T-cell (primary cell): ENCODE data around the gene AJM1. TPM values are rescaled to one million over a fixed set of nuclear protein-coding genes. Genes with fewer than 3 reads are reported as not detected.
"Not testable (repeated sequence)": the region's sequence is repeated elsewhere in the genome, so short reads cannot be mapped to it uniquely, and the experiment has no call there.

Experiments
- ATAC-seq, 4 experiments: fragments of 200-7000 bp in 3 of 4; fragments of 150-1000 bp in 1 of 4; cut with Tn5 transposase; replicated peaks in 1 of 4; 1 replicate in 3 of 4; 2 replicates in 1 of 4; pipeline ENCODE4 v1.10.0; 2021; ENCODE audit warnings: moderate library complexity in 3 of 4, mild to moderate bottlenecking in 2 of 4, moderate number of reproducible peaks in 1 of 4
- CTCF ChIA-PET, 2 donors: fragments of 300-600 bp; sonication (Branson Sonifier 250); formaldehyde crosslinking; loops; one replicate each; lab custom pipeline; 2022; ENCODE audit warnings: antibody characterized with exemption in 2 of 2; lab: Charles Lee
- POLR2A ChIA-PET, 2 donors: fragments of 300-600 bp; sonication (Branson Sonifier 250); formaldehyde crosslinking; loops; one replicate each; lab custom pipeline; 2022; ENCODE audit warnings: antibody characterized with exemption in 2 of 2; lab: Charles Lee
- DNase-seq, 35 experiments: peaks; one replicate each; pipeline versions ENCODE4 v3.0.0 to v3.0.0-alpha.2; 2013 to 2023
- H3K27ac ChIP-seq: one replicate; pipeline ENCODE4 v1.5.1; 2013; ENCODE audit warnings: low read length
- H3K27me3 ChIP-seq, 2 experiments: replicated peaks in 1 of 2; 1 replicate in 1 of 2; 2 replicates in 1 of 2; pipeline versions ENCODE4 v1.6.1 to v1.7.0; 2013; ENCODE audit warnings: low read length in 1 of 2, mixed read lengths in 1 of 2; ENCODE audit not compliant: control insufficient read depth in 2 of 2, insufficient read depth in 2 of 2; ENCODE audit errors: extremely low read depth in 1 of 2
- H3K36me3 ChIP-seq, 2 donors: 1 replicate in 1 of 2; 2 replicates in 1 of 2; pipeline versions ENCODE4 v1.6.1 to v1.7.0; 2013; ENCODE audit warnings: low read length in 1 of 2; ENCODE audit not compliant: control insufficient read depth in 2 of 2, insufficient read depth in 1 of 2; ENCODE audit errors: extremely low read depth in 1 of 2
- H3K4me1 ChIP-seq, 2 experiments: 1 replicate in 1 of 2; 2 replicates in 1 of 2; pipeline versions ENCODE4 v1.6.1 to v1.7.0; 2013; ENCODE audit warnings: low read length in 2 of 2, mixed read lengths in 1 of 2; ENCODE audit not compliant: insufficient read depth in 2 of 2, control insufficient read depth in 1 of 2; ENCODE audit errors: extremely low read depth in 1 of 2
- H3K4me3 ChIP-seq, 2 donors: 1 replicate in 1 of 2; 2 replicates in 1 of 2; pipeline versions ENCODE4 v1.5.1 to v1.7.0; 2013; ENCODE audit warnings: mild to moderate bottlenecking in 2 of 2, low read length in 1 of 2, moderate library complexity in 1 of 2; ENCODE audit not compliant: control insufficient read depth in 1 of 2; ENCODE audit errors: extremely low read depth in 1 of 2
- H3K9me3 ChIP-seq: 2 replicates; pipeline ENCODE4 v1.7.0; 2013
- H3K27ac Mint-ChIP-seq, 2 donors: one replicate each; pipeline ENCODE4 v1.8.0; 2020 to 2021; ENCODE audit warnings: mild to moderate bottlenecking in 2 of 2, mixed read lengths in 2 of 2
- H3K27me3 Mint-ChIP-seq, 2 donors: one replicate each; pipeline ENCODE4 v1.8.0; 2021 to 2022; ENCODE audit warnings: mixed read lengths in 2 of 2
- H3K36me3 Mint-ChIP-seq: one replicate; pipeline ENCODE4 v1.8.0; 2021; ENCODE audit warnings: mixed read lengths
- H3K4me1 Mint-ChIP-seq, 3 donors: one replicate each; pipeline ENCODE4 v1.8.0; 2020 to 2022; ENCODE audit warnings: mixed read lengths in 3 of 3, mild to moderate bottlenecking in 1 of 3
- H3K4me3 Mint-ChIP-seq, 3 donors: one replicate each; pipeline ENCODE4 v1.8.0; 2020 to 2022; ENCODE audit warnings: mild to moderate bottlenecking in 3 of 3, mixed read lengths in 3 of 3, moderate library complexity in 3 of 3
- H3K9me3 Mint-ChIP-seq, 3 donors: one replicate each; pipeline ENCODE4 v1.8.0; 2020 to 2022; ENCODE audit warnings: mixed read lengths in 3 of 3
- WGBS: methylation state at CpG from one replicate; pipeline ENCODE4 v1.1.5; 2013; ENCODE audit warnings: missing lambda C conversion rate; ENCODE audit not compliant: insufficient coverage; 5-methylcytosine and 5-hydroxymethylcytosine counted together
- total RNA-seq, 35 experiments: library from RNA in 6 of 35; stranded (reverse) in 6 of 35; fragments of 120-200 nt in 1 of 35; gene quantifications; one replicate each; pipeline versions ENCODE4 v1.2.1 to v1.2.4 and lab custom pipeline; 2013 to 2026

The AJM1 gene
- total RNA-seq (1 to 10 TPM; 2.1 to 7.5 (median 5.1) TPM), total RNA-seq (lab: John Stamatoyannopoulos, UW) (1.1 to 8.1 (median 3.6) reads per million in 29 experiments)
- 1.1 TPM for total RNA-seq (2013)

DNA sequence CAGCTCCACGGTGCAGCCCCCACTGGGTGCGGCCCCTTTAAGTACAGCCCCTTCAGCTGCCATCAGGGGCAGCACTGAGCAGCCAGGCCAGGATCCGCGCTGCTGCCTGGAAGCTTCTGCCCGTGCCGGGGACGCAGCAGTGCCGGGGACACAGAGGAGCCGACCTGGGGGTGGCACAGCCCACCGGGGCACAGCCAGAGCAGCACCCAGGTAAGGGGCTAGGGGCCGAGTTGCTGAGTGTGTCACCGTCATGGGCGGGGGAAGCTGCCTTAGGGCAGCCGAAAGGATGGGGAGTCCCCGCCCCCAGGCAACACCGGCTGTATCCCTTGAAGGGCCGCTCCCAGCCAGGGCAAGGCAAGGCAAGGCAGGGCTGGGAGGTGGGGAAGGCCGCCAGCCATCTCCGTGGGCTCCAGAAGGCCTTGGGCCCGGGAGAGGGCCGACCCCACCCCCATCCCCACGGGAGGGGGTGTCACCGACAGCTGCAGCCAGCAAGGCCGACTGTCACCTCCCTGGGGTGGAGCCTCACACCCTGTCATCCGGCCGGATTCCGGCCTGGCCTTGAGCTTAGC lies at the start of gene AJM1:
AJM1 (plus strand) TSS at position 99 of the 569 bp plus-strand sequence. CDS start 1,937 bp downstream, outside the sequence.
- CTCF ChIA-PET: interaction anchor here (0.7 to 2.1 kb wide), 10 partner anchors 35 to 398 kb away, joined by 3 to 8 read pairs (median 4); partner anchors contain the start of genes CLIC3 (in 1 of the 2) and RABL6 (in 1 of the 2)
- ATAC-seq: peak; percentile 83 to 88 (median 86)
- H3K4me1 ChIP-seq: peaks cover 5 to 50% of the 10 kb centered on the region in 2 experiments
- Mint-ChIP-seq H3K4me3 (peak within 1 kb of the TSS; percentile 74 to 83 (median 81)), H3K4me1 (peaks cover under 1 to 21% (median 16%) of the 10 kb centered on the region in 3 donors), H3K27ac (peak within 1 kb of the TSS in 1 of 2 donors; percentile 15), H3K27me3 (peaks cover under 1 to 16% of the 10 kb centered on the region in 2 donors)
- H3K9me3 Mint-ChIP-seq, H3K36me3 Mint-ChIP-seq, POLR2A ChIA-PET, H3K9me3 ChIP-seq: not testable (repeated sequence)
- DNase-seq: peak; percentile 58 to 87 (median 76)
- peaks cover 0 to 35% of the 10 kb centered on the region in 2 experiments for H3K27me3 ChIP-seq
- peak within 1 kb of the TSS; percentile 38 for H3K27ac ChIP-seq
- WGBS: under 1% methylated on average over 13 of the region's 27 CpGs
- H3K4me3 ChIP-seq: peak within 1 kb of the TSS; percentile 71 to 81
- H3K36me3 ChIP-seq: peaks cover 13 to 15% of the 10 kb centered on the region in 2 donors

DNA sequence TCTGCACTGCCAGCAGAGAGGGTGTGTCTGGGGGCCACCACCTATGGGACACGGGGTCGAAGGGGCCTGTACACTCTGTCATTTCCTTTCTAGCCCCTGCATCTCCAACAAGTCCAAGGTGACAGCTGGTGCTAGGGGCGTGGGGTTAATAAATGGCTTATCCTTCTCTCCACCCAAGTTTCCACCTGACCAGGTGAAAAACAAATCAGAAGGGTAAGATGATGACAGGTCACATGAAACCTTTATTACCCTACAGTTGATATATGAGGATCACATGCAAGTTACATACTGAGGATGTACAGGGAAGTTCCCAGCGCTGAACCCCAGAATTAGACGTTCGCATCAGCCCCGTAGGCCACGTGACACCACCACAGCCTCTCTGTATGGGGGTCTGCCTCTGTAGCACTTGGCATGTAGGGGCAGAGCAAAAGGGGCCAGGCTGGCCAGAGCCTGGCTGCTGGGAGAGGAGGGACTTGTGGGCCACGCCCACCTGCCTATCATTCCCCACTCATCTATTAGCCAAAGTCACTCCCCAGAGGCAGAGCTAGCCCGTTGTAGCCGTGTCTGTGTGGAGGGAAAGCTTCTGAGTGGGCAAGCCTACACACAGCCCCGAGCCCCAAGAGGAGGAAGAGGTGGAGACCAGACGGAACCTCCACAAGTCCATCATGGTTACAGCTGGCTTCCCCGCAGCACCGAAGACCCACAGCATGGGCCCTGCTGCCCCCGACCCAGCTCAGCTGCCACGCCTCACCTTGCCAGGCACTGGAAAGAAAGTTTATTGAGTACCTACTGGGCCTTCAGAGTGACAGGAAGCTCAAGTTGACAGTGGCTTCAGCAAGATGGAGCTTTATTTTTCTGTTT lies 49.0 kb upstream of the AJM1 start:
- 97% methylated on average over 7 of the region's 17 CpGs for WGBS
- no peaks in the 10 kb centered on the region for H3K9me3 ChIP-seq
- H3K27me3 ChIP-seq: peaks cover 0 to 2% of the 10 kb centered on the region in 2 experiments
- Mint-ChIP-seq H3K27ac (no peak overlapping the region), H3K27me3 (peaks cover 0 to 2% of the 10 kb centered on the region in 2 donors), H3K9me3 (no peaks in the 10 kb centered on the region), H3K4me3 (peak overlapping the region in 2 of 3 donors; percentile 28 to 80), H3K4me1 (peaks cover 28 to 36% (median 29%) of the 10 kb centered on the region in 3 donors), H3K36me3 (peaks cover 5% of the 10 kb centered on the region)
- peaks cover 0 to 7% of the 10 kb centered on the region in 2 donors for H3K36me3 ChIP-seq
- ATAC-seq (no peak), DNase-seq (no peak)
- no peak overlapping the region for H3K27ac ChIP-seq
- no peak overlapping the region for H3K4me3 ChIP-seq
- CTCF ChIA-PET: no interaction called here
- peaks cover 7 to 39% of the 10 kb centered on the region in 2 experiments for H3K4me1 ChIP-seq
- POLR2A ChIA-PET: interaction anchor here in 1 of 2 donors (0.6 kb wide), 1 partner anchor 92 kb away, joined by 4 read pairs; no protein-coding TSS in a partner anchor

DNA sequence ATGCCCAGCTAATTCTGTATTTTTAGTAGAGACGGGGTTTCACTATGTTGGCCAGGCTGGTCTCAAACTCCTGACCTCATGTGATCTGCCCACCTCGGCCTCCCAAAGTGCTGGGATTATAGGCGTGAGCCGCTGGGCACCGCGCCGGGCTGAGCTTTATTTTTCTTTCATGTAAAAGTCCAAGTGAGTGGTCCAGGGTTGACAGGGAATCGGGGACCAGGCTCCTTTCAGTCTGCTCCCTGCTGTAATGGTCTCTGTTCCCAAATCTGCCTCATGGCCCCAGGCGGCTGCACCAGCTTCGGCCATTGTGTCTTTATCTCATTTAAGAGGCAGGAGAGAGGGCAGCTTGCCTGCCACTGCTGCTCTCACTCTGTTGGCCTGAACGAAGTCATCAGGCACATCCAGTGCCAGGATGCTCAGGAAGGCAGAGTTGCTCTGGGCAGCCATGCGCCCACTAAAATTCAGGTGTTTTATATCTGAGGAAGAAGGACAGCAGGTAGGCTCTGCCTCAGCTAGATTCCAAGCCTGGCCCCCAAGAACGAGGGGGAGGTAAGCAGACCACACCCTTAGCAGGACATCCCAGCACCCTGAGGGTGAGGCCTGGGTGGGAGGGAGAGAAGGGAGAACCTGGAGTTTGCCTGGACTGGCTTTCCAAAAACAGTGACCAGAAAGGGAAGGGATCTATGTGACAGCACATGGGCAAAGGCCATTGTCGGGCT lies 47.8 kb upstream of the AJM1 start:
- no peak for DNase-seq
- no peak for ATAC-seq
- Mint-ChIP-seq H3K9me3 (no peaks in the 10 kb centered on the region), H3K36me3 (peaks cover 5% of the 10 kb centered on the region), H3K4me1 (peaks cover 28 to 33% (median 29%) of the 10 kb centered on the region in 3 donors), H3K4me3 (no peak overlapping the region), H3K27me3 (peaks cover 0 to 2% of the 10 kb centered on the region in 2 donors), H3K27ac (no peak overlapping the region)
- ChIA-PET POLR2A (no interaction called here), CTCF (interaction anchor here in 1 of 2 donors (0.5 kb wide), 1 partner anchor 136 kb away, joined by 5 read pairs; no protein-coding TSS in a partner anchor)
- peaks cover 7 to 48% of the 10 kb centered on the region in 2 experiments for H3K4me1 ChIP-seq
- H3K27ac ChIP-seq: no peak overlapping the region
- peaks cover 0 to 13% of the 10 kb centered on the region in 2 experiments for H3K27me3 ChIP-seq
- WGBS: 95% methylated on average over 13 of the region's 14 CpGs
- no peaks in the 10 kb centered on the region for H3K9me3 ChIP-seq
- peaks cover 0 to 7% of the 10 kb centered on the region in 2 donors for H3K36me3 ChIP-seq
- H3K4me3 ChIP-seq: no peak overlapping the region

DNA sequence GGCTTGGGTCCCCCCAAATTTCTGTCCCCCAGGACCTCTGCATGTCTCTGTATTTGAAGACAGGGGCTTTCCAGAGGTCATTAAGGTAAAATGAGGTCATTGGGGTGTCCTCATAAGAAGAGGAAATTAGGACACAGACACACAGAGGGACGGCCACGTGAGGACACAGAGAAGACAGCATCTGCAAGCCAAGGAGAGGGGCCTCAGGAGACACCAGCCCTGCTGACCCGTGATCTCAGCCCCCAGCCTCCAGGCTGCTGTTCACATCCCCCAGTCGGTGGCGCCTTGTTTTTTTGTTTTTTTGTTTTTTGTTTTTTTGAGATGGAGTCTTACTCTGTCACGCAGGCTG lies 47.3 kb upstream of the AJM1 start:
- H3K27ac Mint-ChIP-seq: no peak overlapping the region
- H3K4me3 ChIP-seq: no peak overlapping the region
- no peak for DNase-seq
- peaks cover 30 to 35% (median 30%) of the 10 kb centered on the region in 3 donors for H3K4me1 Mint-ChIP-seq
- no peaks in the 10 kb centered on the region for H3K9me3 ChIP-seq
- no peak overlapping the region for H3K27ac ChIP-seq
- H3K4me3 Mint-ChIP-seq: no peak overlapping the region
- peaks cover 0 to 7% of the 10 kb centered on the region in 2 donors for H3K36me3 ChIP-seq
- WGBS: 84% methylated on average over 3 of the region's 6 CpGs
- ChIA-PET POLR2A (no interaction called here), CTCF (no interaction called here)
- peaks cover 0 to 2% of the 10 kb centered on the region in 2 donors for H3K27me3 Mint-ChIP-seq
- peaks cover 0 to 18% of the 10 kb centered on the region in 2 experiments for H3K27me3 ChIP-seq
- peaks cover 5% of the 10 kb centered on the region for H3K36me3 Mint-ChIP-seq
- H3K4me1 ChIP-seq: peaks cover 7 to 52% of the 10 kb centered on the region in 2 experiments
- ATAC-seq: no peak
- no peaks in the 10 kb centered on the region for H3K9me3 Mint-ChIP-seq

DNA sequence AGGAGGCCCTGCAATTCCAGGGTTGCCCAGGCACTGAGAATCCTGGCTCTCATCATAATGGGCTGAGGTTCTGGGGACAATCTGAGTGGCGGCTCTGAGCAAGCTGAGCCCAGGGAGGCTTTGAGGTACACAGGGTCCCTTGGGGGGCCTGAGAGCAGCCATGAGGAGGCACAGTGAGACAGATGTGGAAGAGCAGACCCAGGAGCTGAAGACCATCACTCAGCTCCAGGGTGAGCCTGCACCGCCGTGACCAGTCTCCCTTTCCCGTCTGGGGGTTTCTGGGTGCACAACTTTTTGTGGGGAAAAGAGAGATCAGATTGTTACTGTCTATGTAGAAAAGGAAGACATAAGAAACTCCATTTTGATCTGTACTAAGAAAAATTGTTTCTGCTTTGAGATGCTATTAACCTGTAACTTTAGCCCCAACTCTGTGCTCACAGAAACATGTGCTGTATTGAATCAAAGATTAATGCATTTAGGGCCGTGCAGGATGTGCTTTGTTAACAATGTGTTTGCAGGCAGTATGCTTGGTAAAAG lies 46.0 kb upstream of the AJM1 start, which contains the start of gene CCDC183:
CCDC183 (plus strand) TSS at position 101 of the 537 bp plus-strand sequence; CDS start at position 161, 60 bp downstream.
- POLR2A ChIA-PET: no interaction called here
- no peak for ATAC-seq
- H3K9me3 Mint-ChIP-seq: no peaks in the 10 kb centered on the region

More for the DNA sequence above, 46.0 kb upstream of the AJM1 start, which contains the start of gene CCDC183:
- peaks cover 6 to 52% of the 10 kb centered on the region in 2 experiments for H3K4me1 ChIP-seq
- H3K4me1 Mint-ChIP-seq: peaks cover 37 to 44% (median 38%) of the 10 kb centered on the region in 3 donors
- H3K27me3 Mint-ChIP-seq: peaks cover 0 to 2% of the 10 kb centered on the region in 2 donors
- H3K27ac Mint-ChIP-seq: peak within 1 kb of the TSS; percentile 17 to 39
- peak within 1 kb of the TSS in 1 of 3 donors; percentile 28 for H3K4me3 Mint-ChIP-seq
- H3K36me3 ChIP-seq: peaks cover 0 to 7% of the 10 kb centered on the region in 2 donors
- peaks cover 5% of the 10 kb centered on the region for H3K36me3 Mint-ChIP-seq
- H3K9me3 ChIP-seq: no peaks in the 10 kb centered on the region
- no peak within 1 kb of the TSS for H3K27ac ChIP-seq
- DNase-seq: no peak
- peaks cover 0 to 24% of the 10 kb centered on the region in 2 experiments for H3K27me3 ChIP-seq
- CTCF ChIA-PET: no interaction called here
- H3K4me3 ChIP-seq: no peak within 1 kb of the TSS
- WGBS: 77% methylated on average over 4 of the region's 5 CpGs
